ENCODE data around the gene SYT1.

Gene SYT1

DNA sequence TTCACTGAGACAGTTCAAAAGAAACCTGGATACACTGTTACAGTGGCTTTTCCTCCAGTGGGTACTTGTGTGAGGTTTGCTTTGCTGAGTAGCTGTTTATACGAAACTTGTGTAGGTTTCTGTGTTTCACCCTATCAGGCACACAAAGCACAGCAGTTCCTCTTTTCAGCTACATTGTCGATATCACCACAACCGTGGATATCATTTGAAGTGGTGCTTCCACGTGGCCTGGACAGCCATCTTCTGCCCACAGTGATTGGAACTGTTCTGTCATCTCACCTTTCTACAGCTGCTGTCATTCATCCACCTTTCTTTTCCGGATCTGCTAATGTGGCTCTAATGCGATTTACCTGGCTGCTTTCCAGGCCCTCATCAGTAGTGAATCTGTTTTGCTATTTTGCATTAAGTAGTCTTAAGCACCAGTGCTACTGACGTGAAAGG lies 368.8 kb downstream of the SYT1 start:
- DNase-seq = no peak
- in situ Hi-C loops (cut with HindIII; ENCODE audit: low pct_ligation_motif_present, low pct_unique_long_range_greater_than_20kb, low sequenced_read_pairs) = no loop called here

DNA sequence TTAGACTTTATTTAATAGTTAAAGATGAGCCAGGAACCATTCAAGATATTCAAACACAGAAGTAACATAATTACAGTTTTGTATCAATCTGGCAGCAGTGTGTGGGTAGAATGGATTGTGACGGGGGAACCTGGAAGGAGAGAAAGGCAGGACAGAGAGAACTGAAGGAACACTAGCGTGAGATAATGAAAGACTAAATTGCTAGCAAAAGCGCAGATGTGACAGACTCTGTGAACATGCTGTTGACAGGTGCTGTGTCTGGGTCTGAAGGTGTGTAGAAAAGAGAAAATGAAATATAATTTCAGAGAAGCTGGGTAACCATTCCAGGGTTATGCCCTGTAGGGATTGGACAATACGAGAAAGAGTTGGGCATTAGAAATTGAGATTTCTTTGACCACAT lies 372.3 kb downstream of the SYT1 start:
- no peak for DNase-seq
- in situ Hi-C loops (cut with HindIII; ENCODE audit: low pct_ligation_motif_present, low pct_unique_long_range_greater_than_20kb, low sequenced_read_pairs) = no loop called here

DNA sequence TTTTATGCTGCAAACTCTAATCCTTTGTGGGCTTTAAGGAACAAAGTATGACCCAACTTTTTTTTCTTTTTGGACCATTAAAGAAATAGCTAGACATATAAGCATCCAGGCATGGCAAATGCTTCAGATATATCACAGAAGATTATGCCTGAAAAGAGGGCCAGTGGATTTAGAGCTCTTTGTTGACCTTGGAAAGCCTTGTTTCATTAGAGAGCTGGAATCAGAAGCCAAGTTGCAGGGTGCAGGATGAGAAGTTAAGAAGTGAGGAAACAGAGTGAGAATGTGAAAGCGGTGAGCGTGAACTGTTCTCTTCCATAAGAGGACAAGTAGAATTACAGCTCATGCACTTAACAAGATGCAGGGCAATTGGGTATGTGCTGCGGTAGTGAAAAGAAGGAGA lies 373.7 kb downstream of the SYT1 start:
- in situ Hi-C loops (cut with HindIII; ENCODE audit: low pct_ligation_motif_present, low pct_unique_long_range_greater_than_20kb, low sequenced_read_pairs) = no loop called here
- no peak for DNase-seq

DNA sequence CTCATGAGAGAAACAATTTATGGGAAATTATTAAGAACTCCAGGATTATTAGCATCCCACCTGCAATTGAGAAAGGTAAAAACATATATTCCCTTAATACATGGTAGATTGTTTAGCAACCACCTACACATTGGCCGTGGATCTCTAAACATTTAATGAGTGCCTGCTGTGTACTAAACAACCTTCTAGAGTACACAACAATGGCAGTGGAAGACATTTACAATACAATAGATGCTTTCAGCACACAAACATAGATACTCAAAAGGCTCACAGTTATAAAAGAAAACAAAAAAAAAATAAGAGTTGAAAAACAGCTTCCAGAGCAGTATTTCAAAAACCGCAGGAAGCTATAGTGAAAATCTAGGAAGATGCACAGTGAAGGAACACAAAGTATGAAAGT lies 382.9 kb downstream of the SYT1 start:
- in situ Hi-C loops (cut with HindIII; ENCODE audit: low pct_ligation_motif_present, low pct_unique_long_range_greater_than_20kb, low sequenced_read_pairs) = no loop called here
- no peak for DNase-seq

DNA sequence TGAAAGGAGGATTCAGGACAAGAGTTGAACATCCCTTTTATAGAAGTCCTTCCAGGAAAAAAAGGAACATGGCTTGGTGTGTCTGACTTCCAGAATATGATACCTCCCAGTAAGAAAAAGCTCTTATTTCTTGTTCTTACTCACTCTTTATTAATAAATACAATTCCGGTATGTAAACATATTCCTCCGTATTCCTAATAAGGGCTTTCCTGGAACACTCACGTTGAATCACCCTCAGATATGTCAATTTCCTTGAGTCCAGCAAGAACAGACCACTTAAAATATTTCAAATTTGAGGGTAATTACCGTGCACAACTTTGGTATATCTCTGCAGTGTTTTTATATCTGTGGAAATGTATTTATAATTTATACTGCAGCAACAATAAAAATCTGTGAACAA lies 385.6 kb downstream of the SYT1 start:
- DNase-seq = no peak
- in situ Hi-C loops (cut with HindIII; ENCODE audit: low pct_ligation_motif_present, low pct_unique_long_range_greater_than_20kb, low sequenced_read_pairs) = no loop called here

DNA sequence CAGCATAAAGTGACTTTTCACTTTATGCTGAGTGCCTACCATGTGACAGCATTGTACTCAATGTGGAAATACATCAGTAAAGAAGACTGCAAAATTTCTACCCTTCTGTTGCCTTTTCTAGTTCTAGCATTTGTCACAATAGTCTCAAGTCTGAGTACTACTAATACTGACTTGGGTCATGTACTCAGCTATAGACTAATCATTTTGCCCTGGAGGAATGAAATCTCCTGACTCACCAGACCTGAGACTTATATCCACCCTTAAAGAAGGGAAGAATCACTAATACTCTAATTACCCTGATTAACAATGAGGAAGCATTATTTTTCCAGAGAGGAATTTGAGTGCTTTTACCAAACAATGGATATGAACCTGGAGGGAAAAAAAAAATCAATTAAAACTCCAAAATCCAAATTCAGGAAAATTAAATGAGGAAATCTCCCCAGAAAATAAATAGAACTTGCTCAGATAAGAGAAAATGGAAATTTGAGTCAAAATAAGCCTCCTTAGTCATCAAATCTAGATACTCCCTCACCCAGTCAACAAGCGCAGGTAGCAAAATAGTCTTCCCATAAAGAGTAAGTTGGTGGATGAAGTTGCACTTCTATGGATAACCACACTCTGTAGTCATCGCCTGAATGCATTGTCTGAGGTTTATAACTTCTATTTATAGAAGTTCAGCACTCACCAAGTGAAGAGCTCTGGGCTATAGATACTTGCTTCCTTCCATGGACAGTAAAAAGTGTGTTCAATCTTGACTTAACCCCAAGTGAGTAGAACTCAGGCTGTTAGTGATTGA lies 386.6 kb downstream of the SYT1 start:
- in situ Hi-C loops (cut with HindIII; ENCODE audit: low pct_ligation_motif_present, low pct_unique_long_range_greater_than_20kb, low sequenced_read_pairs) = no loop called here
- no peak for DNase-seq

DNA sequence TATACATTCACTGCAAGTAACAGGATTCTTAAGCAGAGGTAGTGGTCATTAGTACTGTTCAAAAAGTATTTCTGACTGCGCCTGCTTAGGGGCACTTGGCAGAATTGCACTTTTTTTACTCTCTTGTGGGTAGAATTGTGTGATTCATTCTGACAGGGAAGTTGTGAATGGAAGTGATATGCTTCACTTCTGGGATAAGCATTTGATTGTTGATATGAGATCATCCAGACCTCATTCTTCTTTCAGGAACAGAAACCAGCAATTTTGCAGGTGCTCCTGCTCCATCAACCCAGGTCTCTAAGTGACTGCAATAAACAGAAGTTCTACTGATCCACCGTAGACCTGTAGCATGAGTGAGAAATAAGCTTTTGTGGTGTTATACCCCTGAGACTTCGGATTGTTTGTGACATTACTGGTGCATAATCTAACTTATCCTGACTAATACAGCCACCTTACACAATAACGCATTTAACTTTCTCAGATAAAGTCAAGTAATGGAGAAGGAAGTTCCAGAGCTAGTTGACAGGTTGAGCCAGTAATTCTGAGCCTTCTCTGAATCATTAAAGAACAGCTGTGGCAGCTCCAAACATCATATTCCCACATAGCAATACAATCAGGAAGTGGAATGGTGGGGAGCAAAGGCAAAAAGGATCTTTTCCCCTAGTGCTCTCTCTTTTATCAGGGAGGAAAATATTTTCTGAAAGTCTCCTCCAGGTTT lies 387.9 kb downstream of the SYT1 start:
- in situ Hi-C loops (cut with HindIII; ENCODE audit: low pct_ligation_motif_present, low pct_unique_long_range_greater_than_20kb, low sequenced_read_pairs) = no loop called here
- DNase-seq = peak; percentile 17

DNA sequence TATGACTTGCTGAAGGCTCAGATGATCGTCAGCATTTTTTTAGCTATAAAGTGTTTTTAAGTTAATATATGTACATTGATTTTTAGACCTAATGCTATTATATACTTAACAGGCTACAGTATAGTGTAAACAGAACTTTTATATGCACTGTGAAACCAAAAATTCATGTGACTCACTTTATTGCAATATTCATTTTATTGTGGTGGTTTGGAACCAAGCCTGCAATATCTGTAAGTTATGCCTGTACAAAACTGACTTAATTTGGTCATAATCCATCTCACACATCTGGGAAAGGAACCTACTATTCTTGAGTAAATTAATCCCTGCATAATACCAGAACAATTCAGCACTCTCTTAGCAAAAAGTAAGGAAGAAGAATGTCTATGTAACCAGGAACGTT lies 390.7 kb downstream of the SYT1 start:
- in situ Hi-C loops (cut with HindIII; ENCODE audit: low pct_ligation_motif_present, low pct_unique_long_range_greater_than_20kb, low sequenced_read_pairs) = no loop called here
- DNase-seq = no peak

DNA sequence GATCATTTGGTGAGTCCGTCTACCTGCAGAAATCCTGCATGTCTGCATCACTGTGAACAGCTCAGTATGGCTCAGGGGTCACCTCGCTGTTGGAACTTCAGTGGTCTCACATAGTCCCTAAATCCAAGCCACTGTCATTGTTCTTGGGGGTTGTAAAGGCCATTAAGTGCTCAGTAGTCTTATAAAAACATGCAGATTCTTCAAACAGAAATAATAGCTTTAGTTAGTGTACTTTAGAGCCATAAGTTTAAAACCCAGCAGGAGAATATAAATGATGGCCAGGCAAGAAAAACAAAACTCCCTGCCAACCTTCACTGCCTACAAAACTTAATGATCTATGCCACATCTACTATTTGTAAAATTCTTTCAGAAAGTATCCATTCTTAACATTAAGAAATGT lies 396.3 kb downstream of the SYT1 start:
- DNase-seq = no peak
- in situ Hi-C loops (cut with HindIII; ENCODE audit: low pct_ligation_motif_present, low pct_unique_long_range_greater_than_20kb, low sequenced_read_pairs) = no loop called here

DNA sequence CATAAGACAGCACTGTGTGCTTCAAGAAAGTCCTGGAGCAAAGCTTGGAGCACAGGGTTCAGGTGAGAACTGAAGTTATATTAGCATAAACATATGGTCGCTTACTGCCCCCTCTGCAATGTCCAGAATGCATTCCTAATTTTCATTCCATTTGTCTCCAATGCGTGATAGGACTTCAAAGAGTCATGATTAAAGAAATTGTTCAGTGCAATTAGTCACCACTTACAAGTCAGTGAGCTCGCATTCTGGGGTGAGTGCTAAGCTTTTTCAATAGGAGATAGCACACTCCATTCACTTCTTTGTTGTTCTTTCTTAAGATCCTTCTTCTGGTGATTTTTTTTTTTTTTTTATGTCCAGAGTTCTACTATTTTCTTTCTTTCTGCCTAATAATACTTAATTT lies 398.4 kb downstream of the SYT1 start:
- in situ Hi-C loops (cut with HindIII; ENCODE audit: low pct_ligation_motif_present, low pct_unique_long_range_greater_than_20kb, low sequenced_read_pairs) = no loop called here
- DNase-seq = no peak

DNA sequence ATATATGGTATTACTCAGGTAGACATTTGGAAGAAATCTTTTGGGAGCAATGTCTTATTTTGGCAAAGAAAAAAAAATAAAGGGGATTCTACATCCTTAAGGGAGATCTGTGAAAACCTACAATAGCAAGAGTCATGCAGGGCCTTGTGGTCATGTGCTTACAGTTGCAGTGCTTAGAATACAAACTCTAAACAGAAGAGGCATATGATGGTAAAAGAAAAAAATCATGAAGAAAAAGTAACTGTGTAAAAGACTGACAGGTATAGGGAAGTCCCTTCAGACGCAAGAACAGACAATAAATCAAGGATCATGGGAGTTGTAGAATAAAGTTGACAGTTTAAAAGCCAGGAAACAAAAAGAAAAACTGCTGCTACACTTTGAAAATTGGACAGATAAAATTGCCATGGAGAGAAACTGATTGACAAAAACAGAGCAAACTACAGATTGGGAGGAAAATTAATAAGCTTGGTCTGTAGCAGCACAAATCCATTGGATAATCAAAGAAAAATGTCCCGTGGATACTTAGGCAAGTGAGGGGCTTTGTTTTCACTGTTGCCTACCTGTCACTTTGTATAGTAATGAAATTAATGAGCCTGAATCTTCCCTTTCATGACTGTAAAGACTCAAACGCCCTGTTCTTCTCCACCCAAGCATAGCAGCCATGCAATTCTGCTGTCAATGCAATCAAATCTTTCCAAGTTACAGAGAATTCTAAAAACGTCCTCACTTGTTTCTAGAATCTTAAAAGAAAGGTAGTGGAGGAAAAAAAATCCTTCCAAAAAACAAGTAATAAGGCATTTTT lies 402.0 kb downstream of the SYT1 start:
- in situ Hi-C loops (cut with HindIII; ENCODE audit: low pct_ligation_motif_present, low pct_unique_long_range_greater_than_20kb, low sequenced_read_pairs) = no loop called here

DNA sequence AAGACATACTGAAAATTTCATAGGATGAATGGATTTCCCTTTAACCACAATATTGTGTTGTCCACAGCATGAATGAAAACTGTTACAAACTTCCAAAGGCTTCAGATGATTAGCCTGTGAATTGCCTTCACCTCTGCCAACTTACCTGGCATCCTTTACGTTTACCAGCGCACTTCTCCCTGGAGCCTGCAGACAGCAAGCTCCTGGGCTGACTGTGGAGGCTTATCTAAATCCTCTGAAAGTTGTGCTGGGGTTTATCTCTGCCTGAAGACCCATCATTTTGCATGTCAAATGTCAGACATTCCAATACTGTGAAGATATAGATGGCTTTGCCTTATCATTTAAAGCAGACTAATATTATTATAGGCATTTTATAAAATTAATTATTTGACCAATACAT lies 403.0 kb downstream of the SYT1 start:
- DNase-seq = no peak
- in situ Hi-C loops (cut with HindIII; ENCODE audit: low pct_ligation_motif_present, low pct_unique_long_range_greater_than_20kb, low sequenced_read_pairs) = no loop called here

More for the DNA sequence above, 402.0 kb downstream of the SYT1 start:
- no peak for DNase-seq

DNA sequence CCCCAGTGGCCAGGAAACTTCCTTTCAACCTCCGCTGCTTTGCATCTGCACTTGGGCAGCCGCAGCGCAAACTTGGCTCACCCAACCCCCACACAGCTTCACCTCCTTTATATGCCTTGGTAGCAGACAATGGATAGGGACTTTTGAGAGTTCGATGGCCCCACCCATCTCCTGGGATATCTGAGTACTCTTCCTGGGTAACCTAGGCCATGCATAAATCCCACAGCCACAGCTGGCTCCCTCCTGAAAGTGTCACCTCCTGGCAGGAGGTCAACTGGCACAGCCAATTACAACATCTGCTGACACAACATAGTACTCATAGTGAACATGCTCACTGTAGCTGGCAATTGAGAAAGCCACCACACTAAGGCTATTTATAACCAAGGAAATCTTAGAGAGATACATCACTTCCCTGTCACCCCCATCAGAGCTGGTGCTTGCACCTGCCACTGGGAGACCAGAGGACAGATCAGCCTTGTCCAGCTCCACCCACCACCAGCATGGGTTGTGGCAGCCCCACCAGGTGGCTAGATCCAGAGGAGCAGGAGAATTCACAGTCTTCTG lies 410.0 kb downstream of the SYT1 start:
- DNase-seq = no peak

DNA sequence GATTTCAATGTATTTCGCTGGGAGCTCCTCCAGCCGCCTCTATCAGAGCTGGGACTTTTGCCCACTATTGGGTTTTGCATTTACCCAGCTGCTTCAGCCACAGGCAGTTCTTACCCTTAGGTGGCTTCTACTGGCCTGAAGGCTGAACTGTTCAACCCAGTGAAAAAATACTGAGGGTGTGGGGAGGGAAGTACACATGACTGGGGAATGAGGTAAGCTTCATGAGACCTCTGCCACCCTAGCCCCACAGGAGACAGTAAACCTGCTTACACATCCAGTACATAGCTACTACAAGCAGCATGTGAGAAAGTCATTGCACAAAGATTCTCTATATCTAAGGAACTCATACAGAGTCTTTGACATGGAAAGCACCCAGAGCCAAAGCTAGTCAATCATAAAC lies 411.1 kb downstream of the SYT1 start:
- peak; percentile 21 for DNase-seq
- in situ Hi-C loops (cut with HindIII; ENCODE audit: low pct_ligation_motif_present, low pct_unique_long_range_greater_than_20kb, low sequenced_read_pairs) = no loop called here

More for the DNA sequence above, 410.0 kb downstream of the SYT1 start:
- in situ Hi-C loops (cut with HindIII; ENCODE audit: low pct_ligation_motif_present, low pct_unique_long_range_greater_than_20kb, low sequenced_read_pairs) = no loop called here

DNA sequence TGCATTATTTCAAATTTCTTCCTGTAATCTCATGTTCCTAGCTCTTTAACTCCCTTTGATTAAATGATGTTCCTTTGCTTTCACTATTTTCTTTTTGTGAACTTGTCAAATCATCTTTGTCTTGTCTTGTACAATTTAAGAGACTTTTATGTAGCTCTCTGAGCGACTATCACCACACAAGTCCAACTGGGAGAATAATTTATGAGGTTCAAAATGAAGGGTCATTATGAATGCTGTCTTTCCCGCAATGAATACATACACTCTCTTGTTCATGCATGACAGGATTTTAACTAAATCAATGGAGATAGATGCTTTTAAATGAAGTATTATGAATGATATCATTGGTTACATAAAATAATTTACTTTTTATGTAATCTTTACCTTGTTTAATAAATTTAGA lies 418.8 kb downstream of the SYT1 start:
- no peak for DNase-seq
- in situ Hi-C loops (cut with HindIII; ENCODE audit: low pct_ligation_motif_present, low pct_unique_long_range_greater_than_20kb, low sequenced_read_pairs) = no loop called here

DNA sequence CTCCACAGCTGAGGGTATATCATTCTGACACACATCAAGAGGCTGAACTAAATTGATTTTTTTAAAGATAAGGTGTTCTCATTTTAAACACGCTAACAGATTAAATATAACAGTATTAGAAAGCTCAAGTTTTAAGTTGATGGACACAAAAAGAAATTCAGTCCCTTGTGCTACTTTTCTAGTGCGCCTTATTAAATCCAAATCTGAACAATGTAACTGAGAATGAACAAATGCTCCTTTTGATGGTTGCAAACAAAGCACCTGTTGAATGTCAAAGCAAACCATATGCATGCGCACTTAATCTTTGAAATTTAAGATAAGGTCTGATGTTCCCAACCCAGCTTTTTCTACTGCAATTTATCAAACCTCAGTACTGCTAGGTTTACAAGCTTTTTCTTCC lies 424.3 kb downstream of the SYT1 start:
- in situ Hi-C loops (cut with HindIII; ENCODE audit: low pct_ligation_motif_present, low pct_unique_long_range_greater_than_20kb, low sequenced_read_pairs) = no loop called here
- DNase-seq = no peak

DNA sequence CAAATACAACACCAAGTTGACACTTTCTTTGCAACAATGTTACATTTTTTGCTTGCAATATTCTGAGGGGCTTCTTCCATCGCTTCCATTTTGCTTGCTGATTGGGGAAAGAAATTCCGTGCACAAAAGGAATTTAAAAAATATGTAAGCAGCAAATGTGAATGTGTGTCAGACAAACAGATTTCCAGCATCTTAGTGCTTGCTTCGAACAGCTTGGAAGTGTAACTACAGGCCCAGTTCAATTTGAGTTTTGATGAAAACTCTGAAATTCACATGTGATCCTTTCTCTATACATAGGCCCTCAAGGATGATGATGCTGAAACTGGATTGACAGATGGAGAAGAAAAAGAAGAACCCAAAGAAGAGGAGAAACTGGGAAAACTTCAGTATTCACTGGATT lies 427.1 kb downstream of the SYT1 start:
- in situ Hi-C loops (cut with HindIII; ENCODE audit: low pct_ligation_motif_present, low pct_unique_long_range_greater_than_20kb, low sequenced_read_pairs) = no loop called here
- no peak for DNase-seq

DNA sequence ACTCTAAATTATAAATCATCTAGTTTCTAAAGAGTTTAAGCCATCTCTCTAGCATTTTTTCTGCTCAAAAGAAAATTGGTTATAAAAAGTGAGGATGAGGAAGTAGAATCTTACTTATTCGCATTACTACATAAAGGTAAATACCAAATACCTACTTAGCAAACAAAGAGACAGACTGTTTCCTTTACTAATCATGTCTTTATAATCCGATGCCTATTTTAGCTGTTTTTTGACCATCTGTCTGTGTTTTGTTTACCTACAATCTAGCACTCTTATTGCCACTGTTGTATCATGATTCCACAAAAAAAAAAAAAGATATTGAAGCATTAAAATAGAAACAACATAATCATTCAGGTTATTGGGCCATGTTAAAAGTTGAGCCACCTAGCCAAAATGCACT lies 430.0 kb downstream of the SYT1 start:
- DNase-seq = no peak
- in situ Hi-C loops (cut with HindIII; ENCODE audit: low pct_ligation_motif_present, low pct_unique_long_range_greater_than_20kb, low sequenced_read_pairs) = no loop called here

DNA sequence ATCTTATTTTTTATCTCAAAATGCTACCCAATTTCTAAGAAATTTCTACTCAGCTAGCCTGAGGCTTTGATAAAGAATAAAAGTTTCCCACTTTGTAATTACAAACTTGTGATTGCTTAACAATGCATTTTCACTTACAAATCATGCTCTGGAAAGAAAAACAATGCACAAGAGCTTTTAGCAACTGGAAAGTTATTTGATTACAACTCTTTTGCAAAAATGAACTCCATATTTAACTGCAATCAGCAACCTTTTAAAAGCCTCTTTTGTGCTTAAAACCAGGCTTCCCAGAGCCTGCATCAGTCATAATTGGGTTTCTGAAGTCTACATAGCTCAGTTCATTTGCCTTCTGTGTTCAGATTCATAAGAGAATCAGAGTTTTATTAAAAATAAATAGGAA lies 431.0 kb downstream of the SYT1 start:
- in situ Hi-C loops (cut with HindIII; ENCODE audit: low pct_ligation_motif_present, low pct_unique_long_range_greater_than_20kb, low sequenced_read_pairs) = no loop called here
- no peak for DNase-seq
